ENCODE data around the gene TRPC6.

DNA sequence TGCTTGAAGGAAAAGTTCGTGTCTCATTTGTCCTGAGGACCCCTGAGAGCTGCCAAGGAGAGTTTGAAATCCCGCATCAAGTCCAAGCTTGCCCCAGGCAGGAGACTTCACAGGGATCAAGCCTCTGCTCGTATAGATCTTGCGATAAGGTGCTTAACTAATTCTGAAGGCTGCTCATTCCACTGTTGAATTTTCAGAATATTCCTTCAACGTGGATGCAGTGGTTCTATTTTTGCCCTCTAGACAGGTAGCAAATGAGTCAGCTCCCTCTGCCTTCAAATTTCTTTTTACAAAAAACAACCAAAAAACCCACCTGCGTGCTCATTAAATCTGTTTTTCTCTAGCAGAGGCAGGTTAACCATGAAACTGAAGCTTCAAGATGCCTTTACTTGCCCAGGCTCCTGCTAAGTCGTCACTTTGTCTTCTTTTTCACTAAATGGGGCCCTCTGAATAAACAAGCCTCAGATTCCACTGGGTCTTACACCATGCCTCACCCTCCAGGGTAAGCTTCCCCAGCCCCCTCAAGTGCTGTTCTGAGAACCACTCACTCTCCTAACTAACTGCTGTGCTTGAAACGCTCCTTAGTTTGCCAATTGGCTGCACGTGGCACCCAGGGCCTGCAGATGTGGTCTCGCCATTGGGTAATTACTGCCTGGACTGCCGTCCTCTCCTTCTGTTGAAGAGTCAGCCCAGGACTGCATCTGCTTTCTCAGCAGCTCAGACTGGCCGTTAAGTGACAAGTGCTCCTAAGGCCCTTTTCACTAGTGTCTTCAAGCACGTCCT is 105.0 kb downstream of the TRPC6 start:
- TF ChIP-seq, protein P1, sequence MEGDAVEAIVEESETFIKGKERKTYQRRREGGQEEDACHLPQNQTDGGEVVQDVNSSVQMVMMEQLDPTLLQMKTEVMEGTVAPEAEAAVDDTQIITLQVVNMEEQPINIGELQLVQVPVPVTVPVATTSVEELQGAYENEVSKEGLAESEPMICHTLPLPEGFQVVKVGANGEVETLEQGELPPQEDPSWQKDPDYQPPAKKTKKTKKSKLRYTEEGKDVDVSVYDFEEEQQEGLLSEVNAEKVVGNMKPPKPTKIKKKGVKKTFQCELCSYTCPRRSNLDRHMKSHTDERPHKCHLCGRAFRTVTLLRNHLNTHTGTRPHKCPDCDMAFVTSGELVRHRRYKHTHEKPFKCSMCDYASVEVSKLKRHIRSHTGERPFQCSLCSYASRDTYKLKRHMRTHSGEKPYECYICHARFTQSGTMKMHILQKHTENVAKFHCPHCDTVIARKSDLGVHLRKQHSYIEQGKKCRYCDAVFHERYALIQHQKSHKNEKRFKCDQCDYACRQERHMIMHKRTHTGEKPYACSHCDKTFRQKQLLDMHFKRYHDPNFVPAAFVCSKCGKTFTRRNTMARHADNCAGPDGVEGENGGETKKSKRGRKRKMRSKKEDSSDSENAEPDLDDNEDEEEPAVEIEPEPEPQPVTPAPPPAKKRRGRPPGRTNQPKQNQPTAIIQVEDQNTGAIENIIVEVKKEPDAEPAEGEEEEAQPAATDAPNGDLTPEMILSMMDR (IDR thresholded peaks at IDR 0.05) = no peak
- TF ChIP-seq POLR2AphosphoS5 (IDR thresholded peaks at IDR 0.05; ENCODE audit: insufficient read depth in 1 of 2, low read depth in 1 of 2) = no peak
- TF ChIP-seq POLR2A (IDR thresholded peaks at IDR 0.05) = no peak

Measured in vagina (tissue), 2 donors.